Panc1 (cell line): ENCODE measurements around the gene SEPTIN8. TPM values are rescaled to one million over a fixed set of nuclear protein-coding genes. Genes with fewer than 3 reads are reported as not detected.

Source experiments
- ATAC-seq: fragments of 200-7000 bp; cut with Tn5 transposase; 2 replicates; pipeline ENCODE4 v1.9.1; 2020; ENCODE audit warnings: mild to moderate bottlenecking, moderate library complexity
- BruUV-seq: library from RNA; stranded (reverse); fragments of 400-500 nt; replicated peaks from 2 replicates; lab custom pipeline; 2021; lab: Mats Ljungman, UMichigan
- CTCF ChIA-PET: fragments of 300-600 bp; sonication (Branson Sonifier 250); formaldehyde crosslinking; loops from one replicate; lab custom pipeline; 2022; ENCODE audit warnings: antibody characterized with exemption; lab: Charles Lee
- POLR2A ChIA-PET: fragments of 300-600 bp; sonication (Branson Sonifier 250); formaldehyde crosslinking; loops from one replicate; lab custom pipeline; 2022; ENCODE audit warnings: antibody characterized with exemption; lab: Charles Lee
- DNase-seq: peaks from one replicate; pipeline ENCODE4 v3.0.0-alpha.2; 2010; ENCODE audit warnings: low read depth, low spot score
- H3K27ac ChIP-seq: 2 replicates; pipeline ENCODE4 v1.5.1; 2011; ENCODE audit warnings: mild to moderate bottlenecking, low read length, inconsistent platforms
- H3K27me3 ChIP-seq: fragments of 200-500 bp; sonication (Bioruptor generic); 2 replicates; pipeline ENCODE4 v1.6.0; 2014; ENCODE audit warnings: low read length, inconsistent platforms; ENCODE audit not compliant: control insufficient read depth, insufficient read depth
- H3K36me3 ChIP-seq: fragments of 200-500 bp; sonication (Bioruptor generic); 2 replicates; pipeline ENCODE4 v1.5.1; 2014; ENCODE audit warnings: inconsistent platforms, mild to moderate bottlenecking, low read length, moderate library complexity; ENCODE audit not compliant: control insufficient read depth, insufficient read depth
- H3K4me1 ChIP-seq: 2 replicates; pipeline ENCODE4 v1.5.1; 2011; ENCODE audit warnings: inconsistent platforms, mild to moderate bottlenecking, low read length, moderate library complexity; ENCODE audit not compliant: control insufficient read depth, insufficient read depth
- H3K4me3 ChIP-seq, 2 experiments: 2 replicates each; pipeline ENCODE4 v1.5.1; 2011 to 2012; ENCODE audit warnings: low read depth in 2 of 2, low read length in 2 of 2, mild to moderate bottlenecking in 2 of 2, inconsistent platforms in 1 of 2, moderate library complexity in 1 of 2
- H3K9me3 ChIP-seq: fragments of 200-500 bp; sonication (Bioruptor generic); 2 replicates; pipeline ENCODE4 v1.5.1; 2014; ENCODE audit warnings: low read depth, mild to moderate bottlenecking, inconsistent platforms, low read length, moderate library complexity; ENCODE audit not compliant: control insufficient read depth, insufficient read depth
- POLR2AphosphoS5 ChIP-seq: IDR thresholded peaks from 2 replicates; pipeline ENCODE4 v1.6.1; 2012; ENCODE audit warnings: mild to moderate bottlenecking, low read depth, low read length, moderate library complexity
- SIN3A ChIP-seq: IDR thresholded peaks from 2 replicates; pipeline ENCODE4 v1.6.1; 2012; ENCODE audit warnings: low read depth, mild to moderate bottlenecking, low read length, moderate library complexity, borderline replicate concordance; ENCODE audit not compliant: insufficient read depth
- TCF7L2 ChIP-seq: IDR thresholded peaks from 2 replicates; pipeline ENCODE4 v1.6.1; 2011; ENCODE audit warnings: mild to moderate bottlenecking, low read depth, low read length, inconsistent platforms
- in situ Hi-C: cut with HindIII; loops from 2 replicates; pipeline ENCODE4 v1.10.0; 2016; ENCODE audit warnings: low sequenced_read_pairs, low pct_unique_long_range_greater_than_20kb
- intact Hi-C: fragments of 100-400 bp; cut with micrococcal nuclease; formaldehyde crosslinking; loops from one replicate; pipeline ENCODE4 v1.10.0; 2022; ENCODE audit not compliant: unreplicated experiment
- total RNA-seq: library from RNA; stranded (reverse); gene quantifications from one replicate; pipeline ENCODE4 v1.2.1, GENCODE V29; 2021; ENCODE audit not compliant: unreplicated experiment
- TF ChIP-seq, protein P1 (sequence below): fragments of 450-650 bp; IDR thresholded peaks from 2 replicates; pipeline ENCODE4 v1.5.1; 2017; ENCODE audit warnings: mild to moderate bottlenecking
- TF ChIP-seq, protein P2 (sequence below), 2 experiments: IDR thresholded peaks; 2 replicates each; pipeline ENCODE4 v1.6.1; 2011 to 2012; ENCODE audit warnings: low read depth in 2 of 2, control low read depth in 1 of 2, low read length in 1 of 2, mild to moderate bottlenecking in 1 of 2, moderate library complexity in 1 of 2; ENCODE audit not compliant: insufficient read depth in 1 of 2

SEPTIN8 gene
- total RNA-seq, 1 experiment from 2014 or later: 22.8 TPM

DNA sequence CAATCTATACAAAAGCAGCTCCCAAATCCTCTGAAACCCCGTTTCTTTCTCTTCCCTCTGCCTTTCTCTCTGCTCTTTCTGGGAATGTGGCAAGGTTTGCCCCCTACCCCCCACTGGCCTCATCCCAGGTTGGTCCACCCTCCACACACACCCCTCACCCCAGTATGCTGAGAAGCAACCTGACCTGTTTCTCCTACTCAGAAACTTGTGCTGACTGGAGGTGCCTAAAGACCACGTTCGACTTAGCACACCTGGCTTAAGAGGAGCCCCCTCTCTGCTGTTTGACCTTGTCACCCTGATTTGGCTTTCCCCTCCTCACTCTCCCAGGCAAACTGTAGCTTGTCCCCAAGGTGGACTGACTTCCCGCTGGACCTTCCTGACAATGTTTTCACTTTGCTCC, 1.1 kb upstream of the SEPTIN8 start:
- no peaks in the 10 kb centered on the region for H3K9me3 ChIP-seq
- in situ Hi-C loops: no loop called here
- CTCF ChIA-PET: no interaction called here
- no peaks in the 10 kb centered on the region for H3K36me3 ChIP-seq
- H3K4me1 ChIP-seq: peaks cover 11% of the 10 kb centered on the region; the same call in 1 of the 2 replicates
- H3K4me3 ChIP-seq: peak overlapping the region; percentile 53 to 60; a peak in 3 of 4 replicates
- BruUV-seq: no TSS peak
- POLR2A ChIA-PET: no interaction called here
- no peak for ATAC-seq
- peaks cover 4% of the 10 kb centered on the region; the same call in 1 of the 2 replicates for H3K27me3 ChIP-seq
- intact Hi-C loops: no loop called here
- no peak overlapping the region for H3K27ac ChIP-seq
- TF ChIP-seq, protein P1, sequence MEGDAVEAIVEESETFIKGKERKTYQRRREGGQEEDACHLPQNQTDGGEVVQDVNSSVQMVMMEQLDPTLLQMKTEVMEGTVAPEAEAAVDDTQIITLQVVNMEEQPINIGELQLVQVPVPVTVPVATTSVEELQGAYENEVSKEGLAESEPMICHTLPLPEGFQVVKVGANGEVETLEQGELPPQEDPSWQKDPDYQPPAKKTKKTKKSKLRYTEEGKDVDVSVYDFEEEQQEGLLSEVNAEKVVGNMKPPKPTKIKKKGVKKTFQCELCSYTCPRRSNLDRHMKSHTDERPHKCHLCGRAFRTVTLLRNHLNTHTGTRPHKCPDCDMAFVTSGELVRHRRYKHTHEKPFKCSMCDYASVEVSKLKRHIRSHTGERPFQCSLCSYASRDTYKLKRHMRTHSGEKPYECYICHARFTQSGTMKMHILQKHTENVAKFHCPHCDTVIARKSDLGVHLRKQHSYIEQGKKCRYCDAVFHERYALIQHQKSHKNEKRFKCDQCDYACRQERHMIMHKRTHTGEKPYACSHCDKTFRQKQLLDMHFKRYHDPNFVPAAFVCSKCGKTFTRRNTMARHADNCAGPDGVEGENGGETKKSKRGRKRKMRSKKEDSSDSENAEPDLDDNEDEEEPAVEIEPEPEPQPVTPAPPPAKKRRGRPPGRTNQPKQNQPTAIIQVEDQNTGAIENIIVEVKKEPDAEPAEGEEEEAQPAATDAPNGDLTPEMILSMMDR: no peak
- TF ChIP-seq POLR2AphosphoS5: no peak
- no peak for TF ChIP-seq TCF7L2
- TF ChIP-seq SIN3A: no peak
- TF ChIP-seq, protein P2, sequence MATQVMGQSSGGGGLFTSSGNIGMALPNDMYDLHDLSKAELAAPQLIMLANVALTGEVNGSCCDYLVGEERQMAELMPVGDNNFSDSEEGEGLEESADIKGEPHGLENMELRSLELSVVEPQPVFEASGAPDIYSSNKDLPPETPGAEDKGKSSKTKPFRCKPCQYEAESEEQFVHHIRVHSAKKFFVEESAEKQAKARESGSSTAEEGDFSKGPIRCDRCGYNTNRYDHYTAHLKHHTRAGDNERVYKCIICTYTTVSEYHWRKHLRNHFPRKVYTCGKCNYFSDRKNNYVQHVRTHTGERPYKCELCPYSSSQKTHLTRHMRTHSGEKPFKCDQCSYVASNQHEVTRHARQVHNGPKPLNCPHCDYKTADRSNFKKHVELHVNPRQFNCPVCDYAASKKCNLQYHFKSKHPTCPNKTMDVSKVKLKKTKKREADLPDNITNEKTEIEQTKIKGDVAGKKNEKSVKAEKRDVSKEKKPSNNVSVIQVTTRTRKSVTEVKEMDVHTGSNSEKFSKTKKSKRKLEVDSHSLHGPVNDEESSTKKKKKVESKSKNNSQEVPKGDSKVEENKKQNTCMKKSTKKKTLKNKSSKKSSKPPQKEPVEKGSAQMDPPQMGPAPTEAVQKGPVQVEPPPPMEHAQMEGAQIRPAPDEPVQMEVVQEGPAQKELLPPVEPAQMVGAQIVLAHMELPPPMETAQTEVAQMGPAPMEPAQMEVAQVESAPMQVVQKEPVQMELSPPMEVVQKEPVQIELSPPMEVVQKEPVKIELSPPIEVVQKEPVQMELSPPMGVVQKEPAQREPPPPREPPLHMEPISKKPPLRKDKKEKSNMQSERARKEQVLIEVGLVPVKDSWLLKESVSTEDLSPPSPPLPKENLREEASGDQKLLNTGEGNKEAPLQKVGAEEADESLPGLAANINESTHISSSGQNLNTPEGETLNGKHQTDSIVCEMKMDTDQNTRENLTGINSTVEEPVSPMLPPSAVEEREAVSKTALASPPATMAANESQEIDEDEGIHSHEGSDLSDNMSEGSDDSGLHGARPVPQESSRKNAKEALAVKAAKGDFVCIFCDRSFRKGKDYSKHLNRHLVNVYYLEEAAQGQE (IDR thresholded peaks at IDR 0.05; ENCODE audit: insufficient read depth in 1 of 2, low read depth in 2 of 2, low read length in 1 of 2): no peak
- no peak for DNase-seq

DNA sequence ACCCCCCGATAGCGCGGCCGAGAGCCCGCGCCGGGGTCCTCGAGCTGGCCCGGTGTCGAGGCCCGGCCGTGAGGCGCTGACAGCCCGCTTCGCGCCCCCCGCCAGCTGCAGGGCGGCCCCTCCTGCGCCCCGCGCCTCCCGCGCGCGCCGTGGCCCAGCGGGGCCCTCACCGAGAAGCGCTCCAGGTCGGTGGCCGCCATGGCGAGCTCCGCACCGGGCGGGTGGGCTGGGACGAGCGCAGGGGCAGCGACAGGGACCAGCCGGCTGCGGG, 166 bp downstream of the SEPTIN8 start:
- intact Hi-C loops (no loop called here), in situ Hi-C loops (no loop called here)
- ChIA-PET POLR2A (interaction anchor here (0.7 kb wide), 1 partner anchor 20 kb away, joined by 6 read pairs; no protein-coding TSS in a partner anchor), CTCF (no interaction called here)
- no peak for DNase-seq
- Histone ChIP-seq H3K4me3 (peak overlapping the region; percentile 53 to 60), H3K36me3 (no peaks in the 10 kb centered on the region), H3K27me3 (peaks cover 4% of the 10 kb centered on the region; the same call in 1 of the 2 replicates), H3K4me1 (peaks cover 11% of the 10 kb centered on the region; the same call in 1 of the 2 replicates), H3K9me3 (no peaks in the 10 kb centered on the region), H3K27ac (no peak overlapping the region)
- no peak for TF ChIP-seq TCF7L2
- TF ChIP-seq, protein P1: no peak
- no peak for TF ChIP-seq SIN3A
- TF ChIP-seq POLR2AphosphoS5: no peak
- TF ChIP-seq, protein P2 (IDR thresholded peaks at IDR 0.05; ENCODE audit: insufficient read depth in 1 of 2, low read depth in 2 of 2, low read length in 1 of 2): no peak
- peak; percentile 6; the same call in 1 of the 2 replicates for ATAC-seq
- BruUV-seq: no TSS peak
